ENCODE data around the gene SYCE1L. TPM values are rescaled to one million over a fixed set of nuclear protein-coding genes. Genes with fewer than 3 reads are reported as not detected.

SYCE1L gene
- total and polyA plus RNA-seq, 4 donors: 0.51 to 0.69 TPM; not detected in 2

DNA sequence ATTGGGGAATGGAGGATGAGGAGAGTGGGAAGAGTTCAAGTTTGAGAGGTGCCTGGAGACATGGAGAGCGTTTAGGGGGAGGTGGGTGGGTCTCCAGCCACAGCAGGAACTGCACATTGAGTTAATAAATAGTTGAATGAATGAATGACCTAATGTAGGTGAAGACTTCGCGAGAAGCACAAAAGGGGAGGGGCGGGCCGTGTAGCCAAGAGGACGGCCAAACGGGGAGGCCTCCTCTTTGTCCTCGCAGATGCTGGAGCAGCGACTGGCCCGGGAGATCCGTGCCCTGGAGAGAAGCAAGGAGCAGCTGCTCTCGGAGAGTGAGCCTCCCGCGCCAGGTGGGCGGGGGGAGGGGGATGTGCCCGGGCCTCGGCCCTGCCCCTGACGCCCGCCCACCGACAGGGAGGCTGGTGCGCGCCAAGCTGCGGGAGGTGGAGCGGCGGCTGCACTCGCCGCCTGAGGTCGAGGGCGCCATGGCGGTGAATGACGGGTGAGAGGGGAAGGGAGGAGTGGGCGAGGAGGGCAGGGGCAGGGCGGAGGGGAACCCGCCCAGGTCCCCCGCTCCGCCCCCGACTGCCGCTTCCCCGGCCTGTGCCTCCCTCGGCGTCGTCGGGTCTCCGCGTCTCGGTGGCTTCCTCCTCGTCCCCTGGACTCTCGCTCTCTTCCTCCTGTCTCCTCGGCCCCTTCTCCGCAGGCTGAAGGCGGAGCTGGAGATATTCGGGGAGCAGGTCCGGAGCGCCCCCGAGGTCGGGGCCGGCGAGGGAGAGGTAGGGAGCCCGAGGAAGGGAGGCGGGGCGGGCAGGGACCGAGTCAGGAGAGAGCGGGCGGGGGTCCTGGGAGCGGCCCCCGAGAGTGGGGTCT, 12.9 kb downstream of the SYCE1L start:
- peak overlapping the region; percentile 14 to 45 for H3K27ac ChIP-seq (ENCODE audit: low read depth in 1 of 2, low read length in 2 of 2)
- 2% methylated on average over 66 of the region's 66 CpGs for WGBS
- peak; percentile 52 for DNase-seq (ENCODE audit: low spot score)

GRCh38 chr16:77212741-77213541, 13.7 kb downstream of the SYCE1L start:
- H3K36me3 ChIP-seq (ENCODE audit: control insufficient read depth in 4 of 4, insufficient read depth in 3 of 4, low read depth in 1 of 4, low read length in 3 of 4): no peaks in the 10 kb centered on the region
- H3K27ac ChIP-seq (ENCODE audit: low read depth in 1 of 2, low read length in 2 of 2): peak overlapping the region; percentile 14 to 45
- peak overlapping the region; percentile 13 to 68 (median 40) for H3K4me3 ChIP-seq (ENCODE audit: low read depth in 1 of 3, low read length in 3 of 3)
- no peaks in the 10 kb centered on the region for H3K9me3 ChIP-seq (ENCODE audit: control insufficient read depth in 4 of 4, low read length in 3 of 4)
- peaks cover 0 to 9% (median 0%) of the 10 kb centered on the region in 4 donors for H3K4me1 ChIP-seq (ENCODE audit: control insufficient read depth in 4 of 4, insufficient read depth in 4 of 4, low read length in 3 of 4)
- H3K9ac ChIP-seq (ENCODE audit: low read depth in 1 of 2, low read length in 2 of 2): peak overlapping the region in 1 of 2 donors; percentile 38
- TF ChIP-seq CTCF (IDR thresholded peaks at IDR 0.05; ENCODE audit: low read depth, low read length, missing input control) (no peak), GABPA (IDR thresholded peaks at IDR 0.05 in 1 of 2, conservative IDR thresholded peaks at IDR 0.05 in 1 of 2) (no peak), NR2F2 (IDR thresholded peaks at IDR 0.05) (no peak), FOXA1 (IDR thresholded peaks at IDR 0.05) (no peak), RAD21 (IDR thresholded peaks at IDR 0.05) (no peak), REST (IDR thresholded peaks at IDR 0.05) (no peak), EGR1 (IDR thresholded peaks at IDR 0.05; ENCODE audit: low read depth in 2 of 2) (no peak), FOXA2 (IDR thresholded peaks at IDR 0.05) (no peak), TAF1 (conservative IDR thresholded peaks at IDR 0.05) (no peak), YY1 (IDR thresholded peaks at IDR 0.05) (no peak), JUND (IDR thresholded peaks at IDR 0.05) (no peak), HNF4A (conservative IDR thresholded peaks at IDR 0.05) (no peak), SP1 (IDR thresholded peaks at IDR 0.05) (no peak), RXRA (IDR thresholded peaks at IDR 0.05) (no peak), HNF4G (IDR thresholded peaks at IDR 0.05) (no peak)
- TF ChIP-seq, protein P1, sequence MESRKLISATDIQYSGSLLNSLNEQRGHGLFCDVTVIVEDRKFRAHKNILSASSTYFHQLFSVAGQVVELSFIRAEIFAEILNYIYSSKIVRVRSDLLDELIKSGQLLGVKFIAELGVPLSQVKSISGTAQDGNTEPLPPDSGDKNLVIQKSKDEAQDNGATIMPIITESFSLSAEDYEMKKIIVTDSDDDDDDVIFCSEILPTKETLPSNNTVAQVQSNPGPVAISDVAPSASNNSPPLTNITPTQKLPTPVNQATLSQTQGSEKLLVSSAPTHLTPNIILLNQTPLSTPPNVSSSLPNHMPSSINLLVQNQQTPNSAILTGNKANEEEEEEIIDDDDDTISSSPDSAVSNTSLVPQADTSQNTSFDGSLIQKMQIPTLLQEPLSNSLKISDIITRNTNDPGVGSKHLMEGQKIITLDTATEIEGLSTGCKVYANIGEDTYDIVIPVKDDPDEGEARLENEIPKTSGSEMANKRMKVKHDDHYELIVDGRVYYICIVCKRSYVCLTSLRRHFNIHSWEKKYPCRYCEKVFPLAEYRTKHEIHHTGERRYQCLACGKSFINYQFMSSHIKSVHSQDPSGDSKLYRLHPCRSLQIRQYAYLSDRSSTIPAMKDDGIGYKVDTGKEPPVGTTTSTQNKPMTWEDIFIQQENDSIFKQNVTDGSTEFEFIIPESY (IDR thresholded peaks at IDR 0.05): no peak
- DNase-seq (ENCODE audit: low spot score): peak; percentile 69
- no peaks in the 10 kb centered on the region for H3K27me3 ChIP-seq (ENCODE audit: control insufficient read depth in 4 of 4, insufficient read depth in 4 of 4, low read length in 3 of 4)
- 20% methylated on average over 62 of the region's 62 CpGs for WGBS

More for the DNA sequence above, 12.9 kb downstream of the SYCE1L start:
- TF ChIP-seq ATF3 (IDR thresholded peaks at IDR 0.05) (no peak), YY1 (IDR thresholded peaks at IDR 0.05) (peak; percentile 9)
- H3K9ac ChIP-seq (ENCODE audit: low read depth in 1 of 2, low read length in 2 of 2): no peak overlapping the region
- no peaks in the 10 kb centered on the region for H3K27me3 ChIP-seq (ENCODE audit: control insufficient read depth in 4 of 4, insufficient read depth in 4 of 4, low read length in 3 of 4)
- no peaks in the 10 kb centered on the region for H3K36me3 ChIP-seq (ENCODE audit: control insufficient read depth in 4 of 4, insufficient read depth in 3 of 4, low read depth in 1 of 4, low read length in 3 of 4)
- peaks cover 0 to 9% (median 0%) of the 10 kb centered on the region in 4 donors for H3K4me1 ChIP-seq (ENCODE audit: control insufficient read depth in 4 of 4, insufficient read depth in 4 of 4, low read length in 3 of 4)
- H3K4me3 ChIP-seq (ENCODE audit: low read depth in 1 of 3, low read length in 3 of 3): peak overlapping the region in 2 of 3 donors; percentile 40 to 68
- H3K9me3 ChIP-seq (ENCODE audit: control insufficient read depth in 4 of 4, low read length in 3 of 4): no peaks in the 10 kb centered on the region
